IMR-90 (cell line): Measurements from ENCODE around the gene CD300H.

Experiments used
- MAFK ChIP-seq: IDR thresholded peaks from 2 replicates; pipeline ENCODE4 v1.6.1; 2012; ENCODE audit warnings: low read depth, low read length, improper control_type of control experiment
- MXI1 ChIP-seq: IDR thresholded peaks from 2 replicates; pipeline ENCODE4 v1.6.1; 2012; ENCODE audit warnings: low read depth, mild to moderate bottlenecking, low read length, moderate library complexity, borderline replicate concordance
- POLR2A ChIP-seq: IDR thresholded peaks from 2 replicates; pipeline ENCODE4 v1.6.1; 2012; ENCODE audit warnings: mild to moderate bottlenecking, low read depth, low read length
- RAD21 ChIP-seq: IDR thresholded peaks from 2 replicates; pipeline ENCODE4 v1.6.1; 2012; ENCODE audit warnings: low read length, improper control_type of control experiment
- TF ChIP-seq, protein P1 (sequence below): fragments of 150-350 bp; IDR thresholded peaks from 2 replicates; pipeline ENCODE4 v1.6.1; 2016; ENCODE audit warnings: low read depth, mild to moderate bottlenecking, low read length, moderate library complexity, borderline replicate concordance
- TF ChIP-seq, protein P2 (sequence below): conservative IDR thresholded peaks from 2 replicates; pipeline ENCODE4 v1.5.1; 2012; ENCODE audit warnings: mild to moderate bottlenecking, low read depth, low read length, improper control_type of control experiment
- TF ChIP-seq, protein P3 (sequence below): fragments of 150-350 bp; IDR thresholded peaks from 2 replicates; pipeline ENCODE4 v1.6.1; 2017; ENCODE audit warnings: mild to moderate bottlenecking, antibody characterized with exemption, low read length, low read depth

DNA sequence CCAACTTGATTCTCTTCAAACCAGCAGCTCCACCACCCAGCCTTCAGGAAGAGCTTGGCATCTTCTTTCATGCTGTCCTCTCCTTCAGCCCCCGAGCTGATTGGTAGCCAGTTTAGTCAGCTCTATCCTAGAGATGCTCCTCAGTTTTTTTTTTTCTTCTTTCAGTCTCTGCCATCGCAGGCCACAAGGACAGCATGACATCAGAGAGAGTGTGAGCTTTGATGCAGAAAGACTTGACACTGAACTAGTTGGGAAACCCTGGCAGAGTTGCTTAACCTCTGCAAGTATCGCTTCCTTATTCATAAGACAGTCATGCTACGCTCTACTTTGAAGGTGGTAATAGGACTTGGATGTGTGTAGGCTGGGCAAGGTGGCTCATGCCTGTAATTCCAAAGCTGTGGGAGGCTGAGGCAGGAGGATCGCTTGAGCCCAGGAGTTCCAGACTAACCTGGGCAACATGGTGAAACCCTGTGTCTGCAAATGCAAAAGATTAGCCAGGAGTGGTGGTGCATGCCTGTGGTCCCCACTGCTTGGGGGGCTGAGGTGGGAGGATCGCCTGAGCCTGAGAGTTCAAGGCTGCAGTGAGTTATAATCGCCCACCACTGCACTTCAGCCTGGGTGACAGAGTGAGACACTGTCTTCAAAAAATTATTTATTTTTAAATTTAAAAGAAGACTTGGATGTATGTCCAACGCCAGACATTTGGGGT, 38.7 kb downstream of the CD300H start:
- TF ChIP-seq, protein P1, sequence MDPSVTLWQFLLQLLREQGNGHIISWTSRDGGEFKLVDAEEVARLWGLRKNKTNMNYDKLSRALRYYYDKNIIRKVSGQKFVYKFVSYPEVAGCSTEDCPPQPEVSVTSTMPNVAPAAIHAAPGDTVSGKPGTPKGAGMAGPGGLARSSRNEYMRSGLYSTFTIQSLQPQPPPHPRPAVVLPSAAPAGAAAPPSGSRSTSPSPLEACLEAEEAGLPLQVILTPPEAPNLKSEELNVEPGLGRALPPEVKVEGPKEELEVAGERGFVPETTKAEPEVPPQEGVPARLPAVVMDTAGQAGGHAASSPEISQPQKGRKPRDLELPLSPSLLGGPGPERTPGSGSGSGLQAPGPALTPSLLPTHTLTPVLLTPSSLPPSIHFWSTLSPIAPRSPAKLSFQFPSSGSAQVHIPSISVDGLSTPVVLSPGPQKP, result no peak
- TF ChIP-seq MXI1 (no peak), MAFK (no peak), POLR2A (no peak), RAD21 (no peak)
- TF ChIP-seq, protein P2, sequence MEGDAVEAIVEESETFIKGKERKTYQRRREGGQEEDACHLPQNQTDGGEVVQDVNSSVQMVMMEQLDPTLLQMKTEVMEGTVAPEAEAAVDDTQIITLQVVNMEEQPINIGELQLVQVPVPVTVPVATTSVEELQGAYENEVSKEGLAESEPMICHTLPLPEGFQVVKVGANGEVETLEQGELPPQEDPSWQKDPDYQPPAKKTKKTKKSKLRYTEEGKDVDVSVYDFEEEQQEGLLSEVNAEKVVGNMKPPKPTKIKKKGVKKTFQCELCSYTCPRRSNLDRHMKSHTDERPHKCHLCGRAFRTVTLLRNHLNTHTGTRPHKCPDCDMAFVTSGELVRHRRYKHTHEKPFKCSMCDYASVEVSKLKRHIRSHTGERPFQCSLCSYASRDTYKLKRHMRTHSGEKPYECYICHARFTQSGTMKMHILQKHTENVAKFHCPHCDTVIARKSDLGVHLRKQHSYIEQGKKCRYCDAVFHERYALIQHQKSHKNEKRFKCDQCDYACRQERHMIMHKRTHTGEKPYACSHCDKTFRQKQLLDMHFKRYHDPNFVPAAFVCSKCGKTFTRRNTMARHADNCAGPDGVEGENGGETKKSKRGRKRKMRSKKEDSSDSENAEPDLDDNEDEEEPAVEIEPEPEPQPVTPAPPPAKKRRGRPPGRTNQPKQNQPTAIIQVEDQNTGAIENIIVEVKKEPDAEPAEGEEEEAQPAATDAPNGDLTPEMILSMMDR, result no peak
- TF ChIP-seq, protein P3, sequence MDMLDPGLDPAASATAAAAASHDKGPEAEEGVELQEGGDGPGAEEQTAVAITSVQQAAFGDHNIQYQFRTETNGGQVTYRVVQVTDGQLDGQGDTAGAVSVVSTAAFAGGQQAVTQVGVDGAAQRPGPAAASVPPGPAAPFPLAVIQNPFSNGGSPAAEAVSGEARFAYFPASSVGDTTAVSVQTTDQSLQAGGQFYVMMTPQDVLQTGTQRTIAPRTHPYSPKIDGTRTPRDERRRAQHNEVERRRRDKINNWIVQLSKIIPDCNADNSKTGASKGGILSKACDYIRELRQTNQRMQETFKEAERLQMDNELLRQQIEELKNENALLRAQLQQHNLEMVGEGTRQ, result no peak
